Liver (tissue), 9 donors: ENCODE results near the gene ZBTB7A. TPM values are rescaled to one million over a fixed set of nuclear protein-coding genes. Genes with fewer than 3 reads are reported as not detected.

Experiments used
- DNase-seq: peaks from one replicate; pipeline ENCODE4 v3.0.0-alpha.2; 2017; ENCODE audit warnings: low spot score
- H3K27ac ChIP-seq, 2 donors: one replicate each; pipeline ENCODE4 v1.7.0; 2013; ENCODE audit warnings: inconsistent platforms in 2 of 2, low read length in 2 of 2, control low read depth in 1 of 2, low read depth in 1 of 2, mild to moderate bottlenecking in 1 of 2
- H3K27me3 ChIP-seq, 4 donors: one replicate each; pipeline versions ENCODE4 v1.6.1 to v1.7.0; 2013; ENCODE audit warnings: low read length in 3 of 4, inconsistent platforms in 1 of 4, mild to moderate bottlenecking in 1 of 4, moderate library complexity in 1 of 4; ENCODE audit not compliant: control insufficient read depth in 4 of 4, insufficient read depth in 4 of 4
- H3K36me3 ChIP-seq, 4 donors: one replicate each; pipeline versions ENCODE4 v1.6.1 to v1.7.0; 2013; ENCODE audit warnings: low read length in 3 of 4, mild to moderate bottlenecking in 3 of 4, low read depth in 1 of 4, moderate library complexity in 1 of 4; ENCODE audit not compliant: control insufficient read depth in 4 of 4, insufficient read depth in 3 of 4
- H3K4me1 ChIP-seq, 4 donors: one replicate each; pipeline versions ENCODE4 v1.6.1 to v1.7.0; 2013; ENCODE audit warnings: low read length in 3 of 4, mild to moderate bottlenecking in 3 of 4, moderate library complexity in 1 of 4; ENCODE audit not compliant: control insufficient read depth in 4 of 4, insufficient read depth in 4 of 4
- H3K4me3 ChIP-seq, 3 donors: one replicate each; pipeline versions ENCODE4 v1.6.1 to v1.7.0; 2013; ENCODE audit warnings: low read length in 3 of 3, control low read depth in 1 of 3, low read depth in 1 of 3, mild to moderate bottlenecking in 1 of 3
- H3K9ac ChIP-seq, 2 donors: one replicate each; pipeline ENCODE4 v1.7.0; 2013; ENCODE audit warnings: low read length in 2 of 2, mild to moderate bottlenecking in 2 of 2, moderate library complexity in 2 of 2, control low read depth in 1 of 2, low read depth in 1 of 2
- H3K9me3 ChIP-seq, 4 donors: one replicate each; pipeline versions ENCODE4 v1.6.1 to v1.7.0; 2013; ENCODE audit warnings: low read length in 3 of 4; ENCODE audit not compliant: control insufficient read depth in 4 of 4
- FOXA1 ChIP-seq: IDR thresholded peaks from 2 replicates; pipeline ENCODE4 v1.6.1; 2016; ENCODE audit warnings: antibody characterized with exemption
- FOXA2 ChIP-seq: IDR thresholded peaks from 2 replicates; pipeline ENCODE4 v1.6.1; 2016; ENCODE audit warnings: antibody characterized with exemption
- GABPA ChIP-seq, 2 donors: IDR thresholded peaks in 1 of 2; conservative IDR thresholded peaks in 1 of 2; 2 replicates each; pipeline ENCODE4 v1.6.1; 2016; ENCODE audit warnings: antibody characterized with exemption in 2 of 2, mild to moderate bottlenecking in 1 of 2, moderate library complexity in 1 of 2
- HNF4G ChIP-seq: IDR thresholded peaks from 2 replicates; pipeline ENCODE4 v1.6.1; 2016; ENCODE audit warnings: antibody characterized with exemption
- JUND ChIP-seq, 2 donors: IDR thresholded peaks; 2 replicates each; pipeline ENCODE4 v1.6.1; 2016; ENCODE audit warnings: antibody characterized with exemption in 2 of 2
- NR2F2 ChIP-seq: IDR thresholded peaks from 2 replicates; pipeline ENCODE4 v1.6.1; 2016; ENCODE audit warnings: antibody characterized with exemption
- RXRA ChIP-seq, 2 donors: IDR thresholded peaks; 2 replicates each; pipeline ENCODE4 v1.6.1; 2017 to 2018; ENCODE audit warnings: antibody characterized with exemption in 2 of 2, mild to moderate bottlenecking in 1 of 2
- SP1 ChIP-seq: IDR thresholded peaks from 2 replicates; pipeline ENCODE4 v1.6.1; 2018; ENCODE audit warnings: antibody characterized with exemption, mild to moderate bottlenecking
- YY1 ChIP-seq: IDR thresholded peaks from 2 replicates; pipeline ENCODE4 v1.6.1; 2016; ENCODE audit warnings: antibody characterized with exemption, mild to moderate bottlenecking
- WGBS: extraction: QIAGEN DNeasy Blood & Tissue Kit; methylation state at CpG from one replicate; pipeline ENCODE4 v1.1.7; 2013; 5-methylcytosine and 5-hydroxymethylcytosine counted together
- polyA plus RNA-seq, 2 donors: library from polyadenylated mRNA; stranded (reverse) in 1 of 2; unstranded in 1 of 2; fragments of 200-250 nt in 1 of 2; fragments of >200 nt in 1 of 2; fragmentation: Nextera tagmentation in 1 of 2; extraction: Ambion mirVana in 1 of 2; gene quantifications; one replicate each; pipeline versions ENCODE4 v1.2.1 to v1.2.3, GENCODE V29; 2013 to 2015
- total RNA-seq, 2 donors: library from RNA; depleted of rRNA; stranded (reverse); fragments of >200 nt; gene quantifications; one replicate each; pipeline ENCODE4 v1.2.3, GENCODE V29; 2014
- TF ChIP-seq, protein P1 (sequence below): IDR thresholded peaks from 2 replicates; pipeline ENCODE4 v1.6.1; 2016; ENCODE audit warnings: antibody characterized with exemption, mild to moderate bottlenecking
- TF ChIP-seq, protein P2 (sequence below): IDR thresholded peaks from 2 replicates; pipeline ENCODE4 v1.6.1; 2016; ENCODE audit warnings: antibody characterized with exemption
- TF ChIP-seq, protein P3 (sequence below): IDR thresholded peaks from 2 replicates; pipeline ENCODE4 v1.6.1; 2016; ENCODE audit warnings: antibody characterized with exemption
- TF ChIP-seq, protein P4 (sequence below): IDR thresholded peaks from 2 replicates; pipeline ENCODE4 v1.6.1; 2016; ENCODE audit warnings: antibody characterized with exemption
- TF ChIP-seq, protein P5 (sequence below): fragments of 150-350 bp; IDR thresholded peaks from 2 replicates; pipeline ENCODE4 v1.5.1; 2017; ENCODE audit warnings: improper control_type of control experiment, low read depth, low read length; ENCODE audit not compliant: missing input control
- donor health status: healthy.
- donor health status: healthy.
- donor health status: healthy.
- donor health status: healthy.
- donor health status: healthy.

The ZBTB7A gene
- total and polyA plus RNA-seq, 4 donors, result 2.9 to 28.9 (median 17.6) TPM

DNA sequence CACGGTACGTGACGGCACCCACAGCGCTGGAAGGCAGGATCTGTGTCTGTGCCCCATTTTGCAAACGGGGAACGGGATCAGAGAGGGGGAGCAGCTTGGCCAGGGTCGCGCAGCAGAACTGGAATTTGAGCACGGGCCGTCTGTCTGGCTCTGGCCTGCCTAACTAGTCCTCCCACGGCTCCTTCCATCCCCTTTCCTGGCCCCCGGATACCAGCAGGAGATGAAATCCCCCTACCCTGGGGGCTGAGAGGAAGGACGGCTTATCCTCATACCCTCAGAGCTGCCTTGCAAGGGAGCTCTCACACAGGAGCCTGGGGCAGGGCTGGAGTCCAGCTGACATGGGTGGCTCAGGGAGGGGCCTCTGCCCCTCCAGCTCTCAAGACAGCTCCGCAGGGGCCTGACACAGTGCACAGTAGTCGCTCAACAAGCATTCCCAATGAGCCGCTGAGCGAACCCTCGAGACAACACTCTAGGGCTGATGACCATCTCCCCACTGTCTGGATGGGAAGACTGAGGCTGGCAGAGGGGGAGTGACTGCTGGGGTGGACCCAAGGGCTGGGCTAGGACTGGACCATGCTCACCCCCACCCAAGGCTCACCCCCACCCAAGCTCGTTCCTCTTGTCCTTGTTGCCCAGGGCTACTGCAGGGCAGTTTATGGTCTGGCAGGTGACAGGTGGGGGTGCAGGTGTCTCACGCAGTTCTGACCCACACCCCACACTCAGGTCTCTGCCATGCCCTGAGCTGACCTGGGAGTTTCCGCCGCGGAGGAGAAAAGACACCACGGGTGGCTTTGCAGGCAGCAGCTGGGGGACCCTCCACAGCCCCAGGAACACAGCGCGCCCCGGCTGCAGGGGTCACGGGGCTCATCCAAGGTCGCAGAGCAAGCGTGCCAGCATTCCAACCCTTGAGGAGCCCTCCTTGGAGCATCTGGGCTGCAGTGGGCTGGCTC, 4.0 kb downstream of the ZBTB7A start:
- no peaks in the 10 kb centered on the region for H3K9me3 ChIP-seq
- H3K9ac ChIP-seq, result peak overlapping the region in 1 of 2 donors; percentile 83
- no peaks in the 10 kb centered on the region for H3K27me3 ChIP-seq
- H3K4me1 ChIP-seq, result peaks cover 41 to 64% (median 52%) of the 10 kb centered on the region in 4 donors
- no peak for DNase-seq
- TF ChIP-seq NR2F2, result no peak
- no peak for TF ChIP-seq HNF4G
- TF ChIP-seq RXRA (IDR thresholded peaks at IDR 0.05), result no peak
- TF ChIP-seq SP1, result no peak
- no peak for TF ChIP-seq JUND (IDR thresholded peaks at IDR 0.05)
- TF ChIP-seq, protein P1, sequence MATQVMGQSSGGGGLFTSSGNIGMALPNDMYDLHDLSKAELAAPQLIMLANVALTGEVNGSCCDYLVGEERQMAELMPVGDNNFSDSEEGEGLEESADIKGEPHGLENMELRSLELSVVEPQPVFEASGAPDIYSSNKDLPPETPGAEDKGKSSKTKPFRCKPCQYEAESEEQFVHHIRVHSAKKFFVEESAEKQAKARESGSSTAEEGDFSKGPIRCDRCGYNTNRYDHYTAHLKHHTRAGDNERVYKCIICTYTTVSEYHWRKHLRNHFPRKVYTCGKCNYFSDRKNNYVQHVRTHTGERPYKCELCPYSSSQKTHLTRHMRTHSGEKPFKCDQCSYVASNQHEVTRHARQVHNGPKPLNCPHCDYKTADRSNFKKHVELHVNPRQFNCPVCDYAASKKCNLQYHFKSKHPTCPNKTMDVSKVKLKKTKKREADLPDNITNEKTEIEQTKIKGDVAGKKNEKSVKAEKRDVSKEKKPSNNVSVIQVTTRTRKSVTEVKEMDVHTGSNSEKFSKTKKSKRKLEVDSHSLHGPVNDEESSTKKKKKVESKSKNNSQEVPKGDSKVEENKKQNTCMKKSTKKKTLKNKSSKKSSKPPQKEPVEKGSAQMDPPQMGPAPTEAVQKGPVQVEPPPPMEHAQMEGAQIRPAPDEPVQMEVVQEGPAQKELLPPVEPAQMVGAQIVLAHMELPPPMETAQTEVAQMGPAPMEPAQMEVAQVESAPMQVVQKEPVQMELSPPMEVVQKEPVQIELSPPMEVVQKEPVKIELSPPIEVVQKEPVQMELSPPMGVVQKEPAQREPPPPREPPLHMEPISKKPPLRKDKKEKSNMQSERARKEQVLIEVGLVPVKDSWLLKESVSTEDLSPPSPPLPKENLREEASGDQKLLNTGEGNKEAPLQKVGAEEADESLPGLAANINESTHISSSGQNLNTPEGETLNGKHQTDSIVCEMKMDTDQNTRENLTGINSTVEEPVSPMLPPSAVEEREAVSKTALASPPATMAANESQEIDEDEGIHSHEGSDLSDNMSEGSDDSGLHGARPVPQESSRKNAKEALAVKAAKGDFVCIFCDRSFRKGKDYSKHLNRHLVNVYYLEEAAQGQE, result no peak
- no peak for TF ChIP-seq GABPA (IDR thresholded peaks at IDR 0.05 in 1 of 2, conservative IDR thresholded peaks at IDR 0.05 in 1 of 2)
- no peak for TF ChIP-seq FOXA1
- TF ChIP-seq YY1, result no peak
- TF ChIP-seq, protein P2, sequence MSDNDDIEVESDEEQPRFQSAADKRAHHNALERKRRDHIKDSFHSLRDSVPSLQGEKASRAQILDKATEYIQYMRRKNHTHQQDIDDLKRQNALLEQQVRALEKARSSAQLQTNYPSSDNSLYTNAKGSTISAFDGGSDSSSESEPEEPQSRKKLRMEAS, result no peak
- TF ChIP-seq, protein P3, sequence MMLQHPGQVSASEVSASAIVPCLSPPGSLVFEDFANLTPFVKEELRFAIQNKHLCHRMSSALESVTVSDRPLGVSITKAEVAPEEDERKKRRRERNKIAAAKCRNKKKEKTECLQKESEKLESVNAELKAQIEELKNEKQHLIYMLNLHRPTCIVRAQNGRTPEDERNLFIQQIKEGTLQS, result no peak
- TF ChIP-seq, protein P4, sequence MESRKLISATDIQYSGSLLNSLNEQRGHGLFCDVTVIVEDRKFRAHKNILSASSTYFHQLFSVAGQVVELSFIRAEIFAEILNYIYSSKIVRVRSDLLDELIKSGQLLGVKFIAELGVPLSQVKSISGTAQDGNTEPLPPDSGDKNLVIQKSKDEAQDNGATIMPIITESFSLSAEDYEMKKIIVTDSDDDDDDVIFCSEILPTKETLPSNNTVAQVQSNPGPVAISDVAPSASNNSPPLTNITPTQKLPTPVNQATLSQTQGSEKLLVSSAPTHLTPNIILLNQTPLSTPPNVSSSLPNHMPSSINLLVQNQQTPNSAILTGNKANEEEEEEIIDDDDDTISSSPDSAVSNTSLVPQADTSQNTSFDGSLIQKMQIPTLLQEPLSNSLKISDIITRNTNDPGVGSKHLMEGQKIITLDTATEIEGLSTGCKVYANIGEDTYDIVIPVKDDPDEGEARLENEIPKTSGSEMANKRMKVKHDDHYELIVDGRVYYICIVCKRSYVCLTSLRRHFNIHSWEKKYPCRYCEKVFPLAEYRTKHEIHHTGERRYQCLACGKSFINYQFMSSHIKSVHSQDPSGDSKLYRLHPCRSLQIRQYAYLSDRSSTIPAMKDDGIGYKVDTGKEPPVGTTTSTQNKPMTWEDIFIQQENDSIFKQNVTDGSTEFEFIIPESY, result no peak
- no peak for TF ChIP-seq FOXA2
- WGBS, result 66% methylated on average over 30 of the region's 30 CpGs
- H3K36me3 ChIP-seq, result peaks cover 0 to 4% (median 0%) of the 10 kb centered on the region in 4 donors
- H3K4me3 ChIP-seq, result peak overlapping the region in 1 of 3 donors; percentile 95
- peak overlapping the region; percentile 86 to 94 for H3K27ac ChIP-seq

DNA sequence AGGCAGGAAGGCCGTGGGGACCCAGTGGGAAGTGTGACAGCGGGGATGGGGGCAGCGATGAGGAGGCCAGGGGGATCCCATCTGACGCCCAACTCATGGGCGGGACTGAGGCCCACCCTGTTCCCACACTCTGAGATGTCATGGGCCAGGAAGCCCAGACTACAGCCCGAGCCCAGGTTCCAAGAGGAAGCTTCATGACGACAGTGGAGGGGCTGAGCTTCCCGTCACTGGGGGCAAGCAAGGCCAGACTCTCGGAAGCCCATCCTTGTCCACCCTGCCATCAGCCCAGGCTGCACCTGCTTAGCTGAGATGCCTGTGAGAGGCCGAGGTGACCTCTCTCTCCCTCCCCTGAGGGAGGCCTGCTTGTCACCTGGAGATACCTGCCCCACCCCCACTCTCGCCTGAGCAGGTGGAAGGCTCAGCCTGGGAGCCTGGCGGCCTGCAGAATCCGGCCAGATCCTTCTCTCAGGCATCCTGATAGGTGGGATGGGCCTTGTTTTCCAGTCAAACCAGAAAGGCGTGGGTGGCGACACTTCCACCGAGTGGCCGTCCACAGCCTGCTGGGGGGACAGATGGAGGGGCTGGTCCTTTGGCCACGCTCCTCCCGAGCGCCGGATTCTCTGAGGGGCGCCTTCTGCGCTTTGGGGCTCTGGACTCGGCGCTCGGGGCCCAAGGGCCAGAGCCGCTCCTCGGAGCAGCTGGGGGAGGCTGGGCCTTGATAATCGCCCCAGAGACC, 4.8 kb downstream of the ZBTB7A start:
- H3K4me3 ChIP-seq, result peak overlapping the region; percentile 24 to 46 (median 44)
- 46% methylated on average over 29 of the region's 29 CpGs for WGBS
- peak overlapping the region; percentile 86 to 94 for H3K27ac ChIP-seq
- peaks cover 0 to 4% (median 0%) of the 10 kb centered on the region in 4 donors for H3K36me3 ChIP-seq
- H3K9ac ChIP-seq, result peak overlapping the region in 1 of 2 donors; percentile 61
- no peaks in the 10 kb centered on the region for H3K9me3 ChIP-seq
- H3K4me1 ChIP-seq, result peaks cover 42 to 65% (median 53%) of the 10 kb centered on the region in 4 donors
- DNase-seq, result no peak
- TF ChIP-seq, protein P5, sequence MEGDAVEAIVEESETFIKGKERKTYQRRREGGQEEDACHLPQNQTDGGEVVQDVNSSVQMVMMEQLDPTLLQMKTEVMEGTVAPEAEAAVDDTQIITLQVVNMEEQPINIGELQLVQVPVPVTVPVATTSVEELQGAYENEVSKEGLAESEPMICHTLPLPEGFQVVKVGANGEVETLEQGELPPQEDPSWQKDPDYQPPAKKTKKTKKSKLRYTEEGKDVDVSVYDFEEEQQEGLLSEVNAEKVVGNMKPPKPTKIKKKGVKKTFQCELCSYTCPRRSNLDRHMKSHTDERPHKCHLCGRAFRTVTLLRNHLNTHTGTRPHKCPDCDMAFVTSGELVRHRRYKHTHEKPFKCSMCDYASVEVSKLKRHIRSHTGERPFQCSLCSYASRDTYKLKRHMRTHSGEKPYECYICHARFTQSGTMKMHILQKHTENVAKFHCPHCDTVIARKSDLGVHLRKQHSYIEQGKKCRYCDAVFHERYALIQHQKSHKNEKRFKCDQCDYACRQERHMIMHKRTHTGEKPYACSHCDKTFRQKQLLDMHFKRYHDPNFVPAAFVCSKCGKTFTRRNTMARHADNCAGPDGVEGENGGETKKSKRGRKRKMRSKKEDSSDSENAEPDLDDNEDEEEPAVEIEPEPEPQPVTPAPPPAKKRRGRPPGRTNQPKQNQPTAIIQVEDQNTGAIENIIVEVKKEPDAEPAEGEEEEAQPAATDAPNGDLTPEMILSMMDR, result no peak
- TF ChIP-seq SP1, result peak; percentile 13
- H3K27me3 ChIP-seq, result no peaks in the 10 kb centered on the region
